RCC 7860 (cell line): ENCODE results near the gene AXIN1.

Source experiments
- DNase-seq: peaks from one replicate; pipeline ENCODE4 v3.0.0-alpha.2; 2015; ENCODE audit warnings: low spot score
- FAIRE-seq: peaks from 2 replicates; lab custom pipeline; 2012; peaks lifted over from hg19 to GRCh38; lab: Jason Lieb, UNC

AXIN1 gene

DNA sequence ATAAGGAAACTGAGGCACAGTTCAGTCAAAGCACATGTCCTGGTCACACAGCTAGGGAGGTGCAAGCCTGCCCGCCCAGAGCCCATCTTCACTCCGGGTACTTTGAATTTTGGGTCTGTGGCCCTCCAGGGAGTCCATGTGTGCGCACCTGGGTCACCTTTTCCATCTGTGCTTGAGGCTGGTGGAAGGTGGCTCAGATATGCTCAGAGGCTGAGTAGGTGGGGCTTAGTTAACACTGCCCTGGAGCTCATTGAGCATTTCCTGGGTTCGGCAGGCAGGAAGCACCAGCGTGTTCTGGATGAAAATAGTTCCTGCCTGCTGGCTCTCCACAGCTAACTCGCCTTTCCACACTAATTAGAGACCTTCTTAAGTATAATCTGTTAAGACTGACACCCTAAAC lies 98.7 kb downstream of the AXIN1 start:
- DNase-seq (no peak), FAIRE-seq (no peak)

- FAIRE-seq: no peak
- DNase-seq: no peak
These were observed 99.9 kb downstream of the AXIN1 start for GRCh38 chr16:252366-253337.

- no peak for FAIRE-seq
- no peak for DNase-seq
These were observed 103.1 kb downstream of the AXIN1 start for GRCh38 chr16:249431-249830.

GRCh38 chr16:247027-247426 lies 105.5 kb downstream of the AXIN1 start:
- no peak for FAIRE-seq
- DNase-seq: no peak

- no peak for DNase-seq
- FAIRE-seq: no peak
These were observed 107.4 kb downstream of the AXIN1 start for GRCh38 chr16:245105-245504.

GRCh38 chr16:243348-243747 lies 109.2 kb downstream of the AXIN1 start:
- no peak for FAIRE-seq
- no peak for DNase-seq

GRCh38 chr16:242281-242680 lies 110.2 kb downstream of the AXIN1 start:
- FAIRE-seq (no peak), DNase-seq (no peak)

- FAIRE-seq (no peak), DNase-seq (no peak)
These were observed 112.0 kb downstream of the AXIN1 start for GRCh38 chr16:240559-240958.

DNA sequence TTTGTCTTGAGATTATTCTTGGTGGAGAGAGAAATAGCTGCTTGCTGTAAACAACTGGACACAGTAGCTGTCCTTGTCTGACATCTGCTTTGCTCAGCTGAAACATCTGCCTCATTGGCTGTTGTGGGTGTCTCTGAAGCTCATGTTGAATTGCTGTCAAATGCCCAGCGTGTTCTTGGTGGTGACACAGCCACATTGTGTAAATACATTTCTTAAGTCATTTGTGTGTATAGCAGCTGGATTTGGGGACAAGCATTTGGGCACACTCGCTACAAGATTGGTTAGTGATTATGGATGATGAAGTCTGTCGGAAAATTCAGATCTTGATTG lies 112.6 kb downstream of the AXIN1 start:
- DNase-seq (no peak), FAIRE-seq (no peak)
